GM18526 (cell line): ENCODE data around the gene RAB6B.

Experiments
- POLR2A ChIP-seq: IDR thresholded peaks from 3 replicates; pipeline ENCODE4 v1.6.1; 2011; ENCODE audit not compliant: insufficient read length; ENCODE audit errors: extremely low read depth

Gene RAB6B

DNA sequence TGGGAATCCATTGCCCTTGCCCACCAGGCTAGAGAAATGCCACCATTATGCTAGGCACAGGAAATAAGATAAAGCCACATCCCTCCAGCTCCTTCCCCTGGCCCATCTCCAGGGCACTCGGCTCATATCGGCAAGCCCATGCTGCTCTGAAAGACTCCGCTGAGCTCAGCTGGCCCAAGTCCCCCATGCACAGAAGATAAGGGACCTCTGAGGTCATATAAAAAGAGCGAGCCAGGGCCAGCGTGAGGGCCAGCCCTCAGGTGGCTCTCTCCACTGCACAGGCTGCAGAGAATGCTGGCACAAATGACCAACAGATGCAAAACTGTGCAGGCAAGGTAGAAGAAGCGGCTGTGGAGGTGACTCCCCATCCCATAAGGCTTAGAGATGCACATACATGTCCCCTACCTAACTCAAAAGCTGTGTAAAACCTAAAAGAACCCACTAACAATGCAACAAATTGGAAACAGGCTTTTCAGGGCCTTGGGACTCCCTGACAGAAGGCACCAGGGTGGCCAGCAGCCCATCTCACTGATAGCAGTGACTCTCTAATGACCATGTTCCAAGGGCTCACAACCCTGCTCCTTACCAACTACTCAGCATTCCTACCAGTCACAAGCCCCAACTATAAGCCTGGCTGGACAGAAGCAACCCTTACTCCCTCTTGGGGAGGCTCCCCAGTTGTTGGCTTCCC, 3.0 kb downstream of the RAB6B start:
- no peak for TF ChIP-seq POLR2A

DNA sequence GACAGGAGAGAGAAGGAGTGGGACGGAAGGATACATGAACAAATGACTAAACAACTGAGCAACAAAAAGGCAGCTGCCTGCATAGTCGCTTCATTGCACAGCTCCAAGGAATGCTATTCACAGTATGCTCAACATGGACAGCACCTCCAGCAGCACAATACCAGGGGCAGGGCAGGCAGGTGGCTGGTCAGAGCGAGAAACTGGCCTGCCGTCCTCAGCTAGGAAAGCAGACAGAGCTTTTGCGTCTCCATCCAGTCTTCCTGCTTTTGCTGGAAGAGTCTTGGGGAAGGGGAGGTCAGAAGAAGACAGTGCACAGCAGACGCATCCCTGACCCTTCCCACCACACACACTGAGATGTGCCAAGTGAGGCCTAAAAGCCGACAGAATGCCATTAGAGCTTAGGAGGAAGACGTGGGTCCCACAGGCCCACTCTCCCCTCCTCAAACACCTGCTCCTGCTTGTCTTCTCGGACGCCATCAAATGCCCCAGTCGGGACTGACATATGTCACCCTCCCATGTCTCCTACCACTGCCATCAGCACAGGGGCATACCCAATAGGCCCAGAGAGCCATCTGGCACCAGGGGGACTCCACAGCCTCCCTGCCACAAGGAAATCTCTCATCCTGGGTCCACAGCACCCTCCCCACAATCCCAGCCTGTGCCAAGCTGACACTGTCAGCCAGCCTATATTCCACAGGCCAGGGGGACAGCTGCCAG, 3.9 kb downstream of the RAB6B start:
- no peak for TF ChIP-seq POLR2A

DNA sequence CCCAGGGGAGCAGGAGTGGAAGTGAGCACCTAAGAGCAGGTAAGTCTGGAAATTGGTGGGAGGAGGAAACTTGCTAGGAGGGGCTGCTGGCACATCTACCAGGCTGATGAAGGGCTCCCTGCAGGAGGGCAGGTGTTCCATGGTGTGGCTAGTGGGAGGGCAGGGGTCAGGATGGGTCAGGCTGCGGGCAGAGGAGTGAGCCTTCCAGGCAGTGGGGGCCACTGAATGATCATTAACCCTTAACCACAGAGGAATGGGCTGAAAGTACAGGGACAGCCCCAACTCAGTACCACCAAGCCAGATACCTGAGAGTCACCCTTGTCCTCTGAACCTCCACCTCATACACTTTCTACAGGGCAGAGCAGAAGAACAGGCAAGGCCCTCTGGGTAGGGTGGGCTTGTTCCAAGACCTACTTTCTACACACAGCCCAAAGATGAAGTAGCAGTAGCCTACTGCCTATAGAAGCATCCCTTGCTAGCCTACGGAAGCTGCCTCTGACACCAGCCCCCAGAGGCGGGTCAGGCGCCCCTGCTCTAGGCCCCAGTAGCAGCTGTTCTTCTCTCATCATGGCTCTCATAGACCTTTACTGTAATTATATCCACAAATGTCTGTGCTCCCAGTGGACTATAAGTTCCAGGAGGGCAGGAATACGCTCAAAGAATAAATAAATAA, 4.6 kb downstream of the RAB6B start:
- TF ChIP-seq POLR2A: no peak

DNA sequence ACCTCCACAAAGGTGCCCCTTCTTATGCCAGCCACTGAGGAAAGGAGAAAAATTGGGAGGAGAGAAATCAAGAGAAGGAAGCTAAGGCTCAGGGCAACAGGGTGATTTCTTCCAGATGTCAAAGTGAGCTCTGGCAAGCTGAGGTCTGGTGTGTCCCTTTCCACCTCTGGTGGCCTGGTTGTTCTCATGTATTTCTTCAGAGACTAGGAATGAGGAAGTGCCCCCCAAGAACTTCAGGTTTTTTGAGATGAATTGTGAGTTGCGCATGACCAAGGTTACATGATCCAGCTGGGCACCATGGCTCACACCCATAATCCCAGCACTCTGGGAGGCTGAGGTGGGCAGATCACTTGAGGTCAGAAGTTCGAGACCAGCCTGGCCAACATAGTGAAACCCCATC, 5.6 kb downstream of the RAB6B start:
- TF ChIP-seq POLR2A: no peak

DNA sequence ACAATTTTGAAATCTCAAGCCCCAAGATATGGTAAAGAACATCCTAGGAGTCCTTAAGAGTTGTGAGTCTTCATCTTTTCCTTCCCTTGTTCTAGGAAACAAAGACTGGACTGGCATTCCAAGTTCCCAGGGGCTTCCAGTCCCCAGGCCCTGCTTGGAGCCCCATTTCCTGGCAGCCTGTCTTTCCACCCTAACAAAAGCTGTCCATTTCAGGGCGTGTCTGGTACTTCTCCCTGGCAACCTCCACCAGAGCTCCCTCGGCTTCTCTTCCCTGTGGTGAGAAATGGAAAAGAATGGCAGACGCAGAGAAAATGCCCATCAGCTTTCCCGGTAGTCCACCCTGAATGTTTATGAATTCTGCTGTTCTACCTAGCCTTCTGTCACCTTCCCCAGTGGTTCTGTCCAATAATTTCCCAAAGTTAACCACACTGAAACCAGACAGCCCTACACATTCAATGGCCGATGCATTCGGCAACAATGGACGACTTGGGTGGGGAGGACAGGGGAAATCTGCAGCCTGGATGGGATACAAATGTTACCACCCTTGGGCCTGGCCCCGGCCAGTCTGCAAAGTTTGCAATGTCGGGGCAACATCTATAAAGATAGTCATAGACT, 6.8 kb downstream of the RAB6B start:
- no peak for TF ChIP-seq POLR2A

DNA sequence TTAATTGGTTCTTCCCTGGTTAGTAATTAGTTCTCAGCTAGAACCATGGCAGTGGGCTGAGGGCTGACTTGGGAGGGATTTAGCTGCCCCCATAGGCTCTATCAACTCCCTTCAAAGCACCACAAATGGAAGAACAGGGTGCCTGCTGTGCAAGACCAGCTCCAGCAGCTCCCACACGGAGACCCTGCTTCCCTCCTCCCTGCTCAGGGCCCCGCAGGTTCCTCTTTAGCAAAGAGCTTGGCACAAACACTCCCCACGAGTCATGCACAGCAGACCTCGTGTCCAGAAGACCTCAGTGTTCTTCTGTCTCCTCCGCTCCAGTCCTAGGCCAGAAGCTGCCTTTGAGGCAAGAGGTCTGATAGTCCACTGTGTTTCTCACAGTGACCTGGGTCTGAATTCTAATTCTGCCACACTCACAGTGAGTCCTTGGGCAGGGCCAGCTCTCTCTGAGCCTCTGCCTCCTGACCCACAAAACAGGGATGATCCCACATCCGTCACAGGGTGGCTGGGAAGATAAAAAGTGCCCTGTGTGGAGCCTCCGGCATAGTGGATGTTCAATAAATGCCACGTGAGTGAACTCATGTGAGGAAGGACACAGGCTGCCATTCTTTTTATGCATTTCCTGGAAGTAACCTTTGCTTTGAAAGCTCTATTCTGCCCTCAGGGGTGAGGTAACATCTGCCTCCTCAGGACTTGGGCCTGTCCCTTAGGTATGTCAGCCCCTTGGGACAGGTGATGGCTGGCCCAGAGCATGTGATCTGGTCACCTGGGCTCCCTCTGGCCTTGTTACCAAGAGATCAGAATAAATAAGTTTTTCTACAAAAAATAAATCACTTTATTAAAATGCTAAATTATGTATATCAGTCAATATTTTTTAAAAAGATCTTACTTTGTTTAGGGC, 7.6 kb downstream of the RAB6B start:
- no peak for TF ChIP-seq POLR2A

DNA sequence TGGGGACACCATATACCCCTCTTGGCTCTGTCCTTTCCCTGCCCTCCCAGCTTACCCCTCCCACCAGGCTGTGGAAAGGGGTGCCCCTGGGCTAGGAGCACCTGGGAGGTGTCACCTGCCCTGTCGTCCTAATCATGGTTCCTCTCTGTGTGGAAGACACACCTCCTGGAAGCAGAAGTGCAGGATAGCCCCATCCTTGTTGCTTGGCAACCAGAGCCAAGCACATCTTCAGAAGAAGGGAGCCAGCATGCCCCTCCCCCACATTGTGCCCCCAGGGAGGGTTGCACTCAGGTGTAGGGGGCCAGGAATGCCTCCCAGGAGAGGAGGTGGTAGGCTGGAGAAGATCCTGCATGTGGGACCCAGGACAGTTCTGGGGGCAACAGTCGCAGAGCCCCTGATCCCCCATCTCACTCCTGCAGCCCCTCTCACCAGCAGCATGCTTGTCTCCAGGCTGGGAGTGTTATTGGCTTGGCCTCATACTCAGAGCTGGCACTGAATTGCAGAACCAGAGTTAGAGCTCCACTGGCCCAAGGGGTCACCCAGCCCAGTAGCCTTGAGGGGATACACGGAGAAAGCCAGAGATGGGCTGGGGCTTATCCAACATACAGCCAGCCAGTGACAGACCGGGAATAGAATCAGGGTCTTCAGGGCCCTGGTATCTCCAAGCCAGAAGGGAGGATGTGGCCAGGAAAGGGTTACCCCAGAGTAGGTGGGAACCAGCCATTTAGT, 8.4 kb downstream of the RAB6B start:
- no peak for TF ChIP-seq POLR2A

DNA sequence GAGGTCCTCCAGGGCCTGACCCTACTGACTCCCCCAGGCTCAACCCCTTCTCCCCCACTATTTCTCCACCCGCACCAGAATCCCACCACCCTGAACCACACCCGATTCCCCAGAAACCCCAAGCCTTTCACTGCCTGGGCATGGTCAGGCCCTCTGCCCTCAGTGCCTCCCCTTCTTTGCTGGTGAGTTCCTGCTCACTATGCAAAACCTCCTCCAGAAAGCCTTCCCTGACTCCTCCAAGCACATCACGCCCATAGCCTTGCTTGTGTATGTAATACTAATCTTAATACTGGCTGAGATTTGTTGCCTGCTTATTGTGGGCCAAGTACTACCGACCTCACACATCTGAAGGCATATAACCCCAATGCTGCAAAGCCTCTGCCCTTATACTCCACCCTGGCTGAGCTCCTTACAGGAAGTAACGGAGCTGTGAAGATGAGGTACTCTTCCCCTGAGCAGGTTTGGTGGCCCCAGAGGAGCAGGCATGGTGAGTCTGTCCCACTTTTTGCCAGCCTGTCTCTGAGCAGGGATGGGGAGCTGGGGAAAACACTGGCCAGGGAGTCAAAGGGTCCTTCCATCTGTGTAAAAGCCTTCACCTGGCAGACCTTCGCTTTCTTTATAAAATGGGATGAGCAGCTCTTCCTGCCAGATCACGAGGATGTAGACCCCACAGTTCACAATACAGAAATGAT, 9.5 kb downstream of the RAB6B start:
- TF ChIP-seq POLR2A: no peak

DNA sequence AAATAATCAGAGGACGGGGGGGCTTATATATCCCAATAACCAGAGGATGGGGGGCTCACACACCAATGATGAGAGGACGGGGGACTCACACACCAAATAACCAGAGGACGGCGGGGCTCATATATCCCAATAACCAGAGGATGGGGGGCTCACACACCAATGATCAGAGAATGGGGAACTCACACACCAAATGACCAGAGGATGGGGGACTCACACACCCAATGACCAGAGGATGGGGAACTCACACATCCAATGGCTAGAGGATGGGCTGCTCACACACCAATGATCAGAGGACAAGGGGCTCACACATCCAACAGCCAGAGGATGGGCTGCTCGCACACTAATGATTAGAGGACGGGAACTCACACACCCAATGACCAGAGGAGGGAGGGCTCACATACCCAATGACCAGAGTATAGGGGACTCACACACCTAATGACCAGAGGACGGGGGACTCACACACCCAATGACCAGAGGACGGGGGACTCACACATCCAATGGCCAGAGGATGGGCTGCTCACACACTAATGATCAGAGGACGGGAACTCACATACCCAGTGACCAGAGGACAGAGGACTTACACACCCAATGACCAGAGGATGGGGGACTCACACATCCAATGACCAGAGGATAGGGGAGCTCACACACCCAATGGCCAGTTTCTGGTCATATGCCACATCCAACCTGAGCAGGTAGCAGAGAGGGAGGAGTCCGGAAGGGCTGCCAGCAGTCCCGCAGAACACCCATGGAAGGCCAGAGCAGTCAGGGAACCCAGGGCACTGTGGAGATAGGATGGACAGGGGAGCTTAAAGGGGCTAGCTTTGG, 10.6 kb downstream of the RAB6B start:
- no peak for TF ChIP-seq POLR2A

DNA sequence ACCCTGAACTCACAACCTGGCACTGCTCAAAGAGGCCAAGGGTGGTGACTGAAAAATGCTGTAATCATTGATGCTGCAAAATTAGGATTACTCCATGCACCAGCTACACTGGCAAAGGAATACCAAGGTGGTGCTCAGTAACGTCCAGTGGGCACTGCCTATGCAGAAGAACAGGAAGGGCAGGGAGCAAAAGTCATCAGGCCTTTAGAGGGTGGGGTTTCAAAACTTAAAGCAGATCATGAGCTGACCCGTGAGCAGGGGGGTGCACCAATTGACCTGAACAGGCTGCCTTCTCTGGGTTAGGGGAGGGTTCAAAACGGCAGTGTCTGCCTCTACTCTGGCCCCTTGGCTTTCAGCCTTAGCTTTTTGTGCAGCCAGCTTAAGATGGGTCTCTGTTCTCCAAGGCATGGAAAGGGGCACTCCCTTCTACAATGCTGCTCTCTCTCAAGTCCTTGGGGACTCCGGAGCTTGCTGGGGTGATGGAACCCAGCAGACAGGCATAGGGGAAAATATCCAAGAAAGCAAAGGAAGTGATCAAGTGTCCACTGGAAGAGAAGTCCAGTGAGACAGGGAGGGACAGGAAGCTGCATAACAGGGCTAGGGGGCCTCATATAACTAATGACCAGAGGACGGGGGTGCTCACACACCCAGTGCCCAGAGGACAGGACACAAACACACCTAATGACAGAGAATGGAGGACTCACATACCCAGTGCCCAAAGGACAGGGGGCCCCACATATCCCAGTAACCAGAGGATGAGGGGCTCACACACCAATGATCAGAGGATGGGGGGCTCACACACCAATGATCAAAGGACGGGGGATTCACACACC, 11.4 kb downstream of the RAB6B start:
- no peak for TF ChIP-seq POLR2A

DNA sequence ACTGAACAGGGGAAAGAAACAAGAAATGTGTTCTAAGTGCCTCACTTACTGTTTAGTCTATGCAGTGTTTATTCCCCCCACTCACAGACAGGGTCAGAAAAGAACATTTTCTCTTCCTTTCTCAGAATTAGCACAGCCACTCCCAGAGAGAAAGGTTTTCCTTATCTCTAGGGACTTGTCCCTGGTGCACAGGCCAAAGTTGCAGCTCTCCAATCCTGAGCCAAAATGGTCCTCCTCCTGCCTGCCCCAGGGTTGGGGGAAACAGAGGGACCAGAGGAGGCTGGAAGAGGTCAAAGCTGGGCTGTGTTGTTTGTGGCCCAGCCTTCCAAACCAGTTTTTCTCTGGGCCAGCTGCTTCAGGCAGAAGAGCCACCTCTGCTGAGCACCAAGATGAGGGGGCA, 12.0 kb downstream of the RAB6B start:
- TF ChIP-seq POLR2A: no peak

DNA sequence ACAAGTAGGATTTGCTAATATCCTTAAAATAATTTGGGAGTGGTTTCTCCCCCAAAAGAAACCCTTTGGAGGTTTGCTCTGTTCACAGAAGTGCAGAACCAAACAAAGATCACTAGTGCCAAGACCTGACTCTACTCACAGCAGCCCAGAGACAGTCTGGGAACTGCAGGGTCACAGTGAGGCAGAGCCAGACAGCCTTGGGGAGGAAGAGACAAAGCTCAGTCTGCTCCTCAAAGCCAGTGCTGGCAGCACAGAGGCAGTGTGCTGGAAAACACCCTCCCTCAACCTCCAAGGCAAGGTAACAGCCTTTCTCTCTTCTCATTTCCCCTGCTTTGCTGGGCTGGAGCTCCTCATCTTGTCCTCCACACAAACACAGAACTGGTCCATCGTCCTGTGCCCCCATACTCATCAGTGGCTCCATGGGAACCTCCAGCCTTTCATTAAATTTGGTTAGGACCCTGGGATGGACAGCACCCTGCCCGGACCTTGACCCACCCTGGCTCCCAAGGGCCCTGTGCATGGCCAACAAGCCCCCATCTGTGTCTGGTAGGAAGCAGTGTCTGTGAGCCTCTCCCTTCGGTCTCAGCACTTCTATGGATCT, 12.6 kb downstream of the RAB6B start:
- TF ChIP-seq POLR2A: no peak
